HG03045 (cell line): ENCODE measurements around the gene CCT6B.
"Not testable (repeated sequence)": the region's sequence is repeated elsewhere in the genome, so short reads cannot be mapped to it uniquely, and the experiment has no call there.

Experiments used
- ATAC-seq: cut with Tn5 transposase; IDR thresholded peaks from one replicate; pipeline ENCODE4 v1.9.1; 2021; ENCODE audit warnings: mild to moderate bottlenecking, moderate library complexity; ENCODE audit not compliant: unreplicated experiment

The CCT6B gene

DNA sequence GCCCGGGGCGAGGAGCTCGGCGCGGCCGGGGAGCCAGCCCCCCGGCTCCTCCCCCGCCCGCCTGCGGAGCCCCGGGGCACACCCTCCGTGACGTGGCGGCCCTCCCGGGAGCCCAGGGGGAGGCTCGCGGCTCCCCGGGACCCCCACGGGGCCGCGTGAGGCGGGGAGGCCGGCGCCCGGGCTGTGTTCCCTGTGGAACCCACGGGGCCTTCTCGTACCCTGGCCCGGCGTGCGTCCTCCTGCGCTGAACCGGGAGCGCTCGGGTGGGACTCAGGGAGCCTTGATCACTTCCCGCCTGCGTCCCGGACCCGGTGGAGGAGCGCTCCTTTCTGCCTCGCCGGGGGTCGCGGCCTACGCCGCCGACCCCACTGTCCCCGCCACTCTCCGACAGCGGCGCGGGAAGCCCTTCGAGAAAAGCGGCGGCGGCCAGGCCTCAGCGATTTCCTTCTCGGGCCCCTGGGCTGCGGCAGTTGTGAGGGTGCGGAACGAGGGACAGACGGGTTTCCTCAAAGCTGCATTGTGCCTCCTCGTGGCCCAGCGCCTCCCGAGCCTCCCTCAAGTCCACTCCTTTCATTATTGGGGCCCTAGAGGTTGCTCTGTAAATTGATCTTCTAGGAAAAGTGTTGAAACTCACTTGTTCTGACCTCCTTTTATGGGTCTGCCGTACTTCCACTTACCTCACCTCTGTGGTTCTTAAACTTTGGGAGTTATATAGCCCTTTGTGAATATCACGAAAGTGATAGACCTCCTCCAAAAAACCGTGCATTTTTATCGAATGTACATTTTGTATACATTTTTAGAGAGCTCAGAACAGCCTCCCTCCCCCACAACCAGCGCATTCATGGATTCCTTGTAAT is 19.6 kb upstream of the CCT6B start:
- peak; percentile 82 for ATAC-seq

DNA sequence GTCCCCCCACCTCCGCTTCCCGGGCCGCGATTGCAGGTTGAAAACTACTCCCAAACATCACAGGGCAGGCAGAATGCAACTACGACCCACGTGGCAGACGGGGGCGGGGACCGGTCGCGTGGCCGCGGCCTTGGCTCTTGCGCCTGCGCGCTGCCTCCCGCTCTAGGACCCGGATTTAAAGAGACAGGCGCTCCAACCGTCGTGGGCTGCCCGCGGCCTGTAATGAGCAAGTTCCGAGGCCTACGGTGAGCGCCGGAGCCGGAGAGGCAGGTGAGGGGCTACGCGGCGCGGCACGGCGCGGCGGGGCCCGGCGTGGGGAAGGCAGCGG is 19.1 kb upstream of the CCT6B start, which contains the start of gene LIG3:
Gene LIG3 (plus strand): TSS at position 160 of the 328 bp plus-strand sequence. CDS start 2,494 bp downstream, outside the sequence.
- peak; percentile 88 for ATAC-seq

DNA sequence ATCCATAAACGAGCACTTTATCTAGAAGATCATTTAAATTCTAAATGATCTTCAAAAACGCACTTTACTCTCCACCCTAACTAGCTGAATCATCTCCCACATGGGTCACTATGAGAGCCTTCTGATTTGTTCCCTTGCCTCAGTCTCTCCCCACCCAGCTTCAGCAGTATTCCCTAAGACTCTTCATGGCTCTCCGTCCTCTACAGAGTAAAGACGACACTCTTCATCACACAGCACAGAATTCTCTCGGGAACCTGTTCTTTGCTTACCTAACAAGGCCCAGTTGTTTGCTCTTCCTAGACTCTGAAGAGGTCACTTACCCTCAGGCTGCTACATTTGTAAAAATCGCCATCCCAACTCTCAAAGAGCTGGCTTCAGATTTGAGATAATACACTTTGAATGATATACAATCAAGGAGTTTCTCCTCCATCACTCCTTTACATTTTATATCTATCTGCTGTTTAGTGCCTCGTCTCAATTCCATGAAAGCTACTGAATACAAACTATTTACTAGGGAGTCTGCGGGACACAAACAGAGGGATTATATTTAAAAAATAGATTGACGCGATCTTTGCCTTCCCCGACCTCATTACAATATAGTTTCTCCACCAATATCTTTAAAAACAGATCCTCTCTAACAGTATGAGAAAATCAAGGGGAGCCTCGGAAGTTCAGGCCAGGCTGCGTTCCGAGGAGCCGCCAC is 18.5 kb upstream of the CCT6B start:
- no peak for ATAC-seq

DNA sequence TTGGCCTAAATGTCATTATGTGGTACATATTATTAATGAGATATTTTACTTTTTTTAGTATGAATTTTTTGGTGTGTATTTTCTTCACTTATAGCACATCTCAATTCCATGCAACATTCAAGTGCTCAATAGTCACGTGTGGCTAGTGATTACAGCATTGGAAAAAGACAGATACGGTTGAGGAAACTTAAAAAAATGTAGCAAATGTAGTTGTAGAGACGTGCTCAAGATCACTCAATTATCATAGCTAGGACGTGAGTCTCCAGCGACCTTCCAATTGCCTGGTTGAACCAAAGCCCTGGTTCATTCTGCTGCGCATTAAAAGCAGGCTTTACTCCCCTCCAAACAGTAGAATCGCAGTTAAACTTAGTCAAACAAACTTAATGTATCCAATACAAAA is 17.9 kb upstream of the CCT6B start:
- no peak for ATAC-seq

DNA sequence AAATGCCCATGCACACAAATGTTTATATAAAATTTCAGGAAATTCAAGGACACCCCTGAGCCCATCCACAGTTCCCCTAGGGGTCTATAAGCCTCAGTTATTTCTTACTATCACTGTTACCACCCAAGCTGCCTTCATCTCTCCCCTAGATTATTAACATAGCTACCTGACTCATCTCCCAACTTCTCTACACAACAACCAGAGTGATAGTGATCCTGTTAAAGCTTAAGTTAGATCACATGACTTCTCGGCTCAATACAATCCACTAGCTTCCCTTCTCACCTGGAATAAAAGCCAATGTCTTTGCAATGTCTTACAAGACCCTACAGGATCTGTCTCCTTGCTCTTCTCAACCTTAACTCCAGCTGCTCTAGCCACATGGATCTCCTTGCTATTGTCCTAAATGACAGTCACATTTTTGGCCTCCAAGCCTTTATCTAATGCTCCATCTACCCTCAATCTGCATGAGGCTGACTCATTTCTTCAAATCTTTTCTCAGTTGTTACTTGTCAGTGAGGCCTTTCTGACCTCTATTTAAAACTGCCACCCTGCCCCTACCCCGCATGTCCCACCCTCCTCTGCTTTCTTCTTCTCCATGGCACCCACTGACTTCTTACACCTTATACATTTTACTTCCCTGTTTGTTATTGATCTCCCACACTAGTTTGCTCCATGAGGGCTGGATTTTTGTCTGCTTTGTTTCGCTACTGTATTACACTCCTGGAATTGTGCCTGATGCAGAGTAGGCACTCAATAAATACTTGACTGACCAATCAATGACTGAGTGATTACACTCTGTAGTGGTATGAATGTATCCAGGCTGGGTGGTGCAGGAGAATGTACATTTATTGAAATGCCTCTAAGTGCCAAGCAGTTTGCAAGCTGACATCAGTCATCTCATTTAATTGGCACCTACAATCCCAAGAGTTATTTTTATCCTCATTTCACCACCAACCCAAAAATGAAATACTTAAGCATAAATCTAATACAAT is 13.8 kb upstream of the CCT6B start:
- ATAC-seq = no peak

DNA sequence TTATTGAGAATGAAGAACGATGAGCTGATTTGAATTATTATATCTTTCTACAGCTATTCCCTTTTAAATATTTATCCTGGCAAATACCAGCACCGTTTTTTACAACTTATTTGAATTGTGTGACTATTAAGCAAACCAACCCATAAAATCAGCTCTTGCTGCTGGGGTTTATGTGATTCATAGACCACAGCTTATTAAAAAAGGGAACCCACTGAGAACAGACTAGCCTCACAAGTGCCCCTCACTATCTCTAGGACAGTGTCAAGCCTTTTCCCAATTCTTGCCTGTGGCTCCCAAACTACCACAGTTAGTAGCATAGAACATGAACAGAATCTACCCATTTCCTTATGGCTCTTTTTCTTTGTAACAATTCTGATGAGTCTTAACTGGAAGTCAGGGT is 12.9 kb upstream of the CCT6B start:
- ATAC-seq = no peak

DNA sequence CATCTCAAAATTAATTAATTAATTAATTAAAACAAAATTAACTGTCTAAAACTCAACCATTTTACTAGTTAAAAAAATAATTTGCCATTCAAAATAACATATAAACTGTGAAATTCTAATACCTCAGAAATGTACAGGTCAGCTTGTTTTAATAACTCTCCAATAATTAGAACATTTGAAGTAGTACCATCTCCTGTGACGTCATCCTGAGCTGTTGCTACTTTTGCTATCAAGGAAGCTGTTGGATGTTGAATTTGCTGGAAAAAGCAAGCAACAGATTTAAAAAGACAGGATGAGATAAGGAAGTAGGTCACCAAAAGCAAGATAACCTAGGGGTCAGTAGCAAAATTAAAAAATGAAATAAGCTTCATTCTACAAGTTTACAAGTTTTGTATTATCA is 2.8 kb downstream of the CCT6B start:
- no peak for ATAC-seq

DNA sequence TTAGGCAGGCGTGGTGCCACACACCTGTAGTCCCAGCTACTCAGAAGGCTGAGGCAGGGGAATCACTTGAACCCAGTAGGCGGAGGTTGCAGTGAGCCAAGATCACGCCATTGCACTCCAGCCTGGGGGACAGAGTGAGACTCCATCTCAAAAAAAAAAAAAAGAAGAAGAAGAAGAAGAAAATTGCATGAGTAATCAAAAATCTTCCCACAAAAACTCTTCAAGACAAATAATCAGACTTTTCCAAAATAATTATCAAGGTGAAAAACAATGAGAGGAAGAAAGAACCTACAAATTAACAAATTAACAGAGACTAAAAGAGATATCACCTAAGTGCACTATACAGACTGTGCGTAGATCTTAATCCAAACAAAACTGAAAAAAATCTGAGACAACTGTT is 10.5 kb downstream of the CCT6B start:
- not testable (repeated sequence) for ATAC-seq

DNA sequence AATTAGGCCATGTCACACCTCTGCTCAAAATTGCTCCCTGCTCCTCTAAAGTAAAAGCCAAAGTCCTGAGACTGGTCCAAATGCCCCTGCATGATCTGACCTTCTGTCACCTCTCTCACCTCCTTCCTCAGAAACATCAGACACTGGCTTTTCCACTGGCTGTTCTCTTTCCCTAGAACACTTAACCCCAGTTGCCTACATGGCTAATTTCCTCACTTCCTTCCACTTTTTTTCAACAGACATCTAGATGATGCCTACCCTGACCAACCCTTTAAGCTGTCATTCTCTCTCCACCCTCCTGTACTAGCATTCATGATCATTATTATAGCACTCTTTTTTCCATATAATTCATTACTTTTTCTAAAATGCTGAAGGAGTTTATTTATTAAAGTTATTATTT is 31.0 kb downstream of the CCT6B start:
- ATAC-seq = no peak

DNA sequence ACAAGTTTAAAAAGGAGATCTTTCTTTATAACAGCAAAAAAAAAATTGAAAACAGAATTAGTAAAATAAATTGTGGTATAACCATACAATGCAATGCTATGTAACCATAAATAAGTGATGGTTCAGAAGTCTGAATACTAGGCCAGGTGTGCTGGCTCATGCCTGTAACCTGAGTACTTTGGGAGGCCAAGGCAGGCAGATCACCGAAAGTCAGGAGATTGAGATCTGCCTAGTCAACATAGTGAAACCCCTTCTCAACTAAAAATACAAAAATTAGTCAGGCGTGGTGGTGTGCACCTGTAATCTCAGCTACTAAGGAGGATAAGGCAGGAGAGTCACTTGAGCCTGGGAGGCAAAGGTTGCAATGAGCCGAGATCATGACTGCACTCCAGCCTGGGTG is 34.6 kb downstream of the CCT6B start:
- ATAC-seq = no peak

DNA sequence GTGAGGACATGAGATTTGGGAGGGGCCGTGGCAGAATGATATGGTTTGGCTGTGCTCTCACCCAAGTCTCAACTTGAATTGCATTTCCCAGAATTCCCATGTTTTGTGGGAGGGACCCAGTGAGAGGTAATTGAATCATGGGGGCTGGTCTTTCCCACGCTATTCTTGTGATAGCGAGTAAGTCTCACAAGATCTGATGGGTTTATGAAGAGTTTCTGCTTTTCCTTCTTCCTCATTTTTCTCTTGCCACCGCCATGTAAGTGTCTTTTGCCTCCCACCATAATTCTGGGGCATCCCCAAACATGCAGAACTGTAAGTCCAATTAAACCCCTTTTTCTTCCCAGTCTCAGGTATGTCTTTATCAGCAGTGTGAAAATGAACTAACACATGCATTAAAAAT is 40.6 kb downstream of the CCT6B start:
- no peak for ATAC-seq

DNA sequence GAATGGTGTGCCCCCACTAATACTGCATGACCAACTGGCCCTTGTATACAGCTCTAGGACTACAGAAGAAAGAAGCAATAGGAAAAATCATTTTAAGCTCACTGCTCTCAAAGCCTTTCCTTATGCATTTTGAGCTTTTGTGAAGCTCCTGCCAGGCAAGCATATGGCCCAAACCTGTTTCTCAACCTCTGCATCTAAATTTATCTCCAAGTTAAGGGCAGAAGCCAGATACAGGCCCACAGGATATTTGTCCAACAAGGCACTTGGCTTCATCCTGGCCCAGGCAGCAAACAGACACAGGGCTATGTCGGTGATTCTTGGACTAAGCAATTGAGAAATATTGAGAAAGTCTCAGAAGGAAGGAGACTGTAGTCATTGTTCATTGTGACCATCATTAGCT is 43.9 kb downstream of the CCT6B start:
- no peak for ATAC-seq

DNA sequence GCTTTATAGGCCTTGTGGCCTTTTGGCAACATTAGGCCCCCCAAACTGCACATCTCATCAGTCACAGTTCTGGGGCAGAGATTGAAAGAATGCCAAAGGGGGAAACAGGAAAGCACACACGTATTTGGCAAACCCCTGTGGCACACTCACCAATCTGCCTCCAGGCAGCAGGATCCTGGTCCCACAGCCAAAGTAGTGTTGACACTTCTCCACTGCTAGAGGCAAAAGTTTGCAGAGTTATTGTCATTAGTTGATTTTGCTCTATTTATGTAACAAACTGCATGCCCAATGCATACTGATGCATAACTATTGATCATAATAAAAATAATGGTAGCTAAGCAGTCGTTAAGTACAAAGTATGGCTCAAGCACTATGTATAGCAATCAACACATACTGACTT is 45.1 kb downstream of the CCT6B start:
- no peak for ATAC-seq

DNA sequence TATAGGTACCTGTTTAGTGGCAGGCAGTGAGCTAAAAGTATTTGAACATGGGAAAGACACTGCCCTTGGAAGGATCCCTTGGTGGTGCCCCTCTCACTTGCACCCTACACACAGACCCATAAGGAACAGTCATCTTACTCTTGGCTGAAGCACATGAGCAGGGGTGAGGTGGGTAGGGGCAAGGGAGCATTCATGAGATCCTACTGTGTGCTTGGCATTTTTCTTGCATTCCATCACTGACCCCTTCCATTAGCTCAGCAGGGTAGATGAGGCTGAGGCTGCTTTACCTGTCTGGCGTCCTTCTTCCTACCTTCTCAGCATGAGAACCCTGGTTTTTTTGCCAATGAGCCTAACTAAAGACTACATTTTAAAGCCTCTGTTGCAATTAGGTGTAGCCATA is 48.3 kb downstream of the CCT6B start:
- no peak for ATAC-seq

DNA sequence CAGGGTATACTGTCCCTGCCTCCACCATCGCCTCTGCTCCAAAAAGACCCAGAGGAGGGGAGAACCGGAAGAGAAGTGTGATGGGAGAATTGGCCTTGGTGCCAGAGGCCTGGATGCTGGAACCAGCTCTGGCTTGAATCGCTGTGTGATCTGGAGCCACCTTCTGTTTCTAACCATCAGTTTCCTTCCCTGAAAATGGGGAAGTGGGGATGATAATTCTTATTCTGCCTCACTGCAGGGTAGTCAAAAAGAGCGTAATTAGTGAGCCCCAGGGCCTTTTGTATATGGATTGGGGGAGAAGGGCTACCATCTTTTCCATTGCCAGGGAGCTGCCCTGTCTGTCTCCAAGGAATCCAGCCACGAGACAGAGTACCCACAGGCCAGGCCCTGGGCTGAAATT is 52.2 kb downstream of the CCT6B start:
- ATAC-seq = no peak

DNA sequence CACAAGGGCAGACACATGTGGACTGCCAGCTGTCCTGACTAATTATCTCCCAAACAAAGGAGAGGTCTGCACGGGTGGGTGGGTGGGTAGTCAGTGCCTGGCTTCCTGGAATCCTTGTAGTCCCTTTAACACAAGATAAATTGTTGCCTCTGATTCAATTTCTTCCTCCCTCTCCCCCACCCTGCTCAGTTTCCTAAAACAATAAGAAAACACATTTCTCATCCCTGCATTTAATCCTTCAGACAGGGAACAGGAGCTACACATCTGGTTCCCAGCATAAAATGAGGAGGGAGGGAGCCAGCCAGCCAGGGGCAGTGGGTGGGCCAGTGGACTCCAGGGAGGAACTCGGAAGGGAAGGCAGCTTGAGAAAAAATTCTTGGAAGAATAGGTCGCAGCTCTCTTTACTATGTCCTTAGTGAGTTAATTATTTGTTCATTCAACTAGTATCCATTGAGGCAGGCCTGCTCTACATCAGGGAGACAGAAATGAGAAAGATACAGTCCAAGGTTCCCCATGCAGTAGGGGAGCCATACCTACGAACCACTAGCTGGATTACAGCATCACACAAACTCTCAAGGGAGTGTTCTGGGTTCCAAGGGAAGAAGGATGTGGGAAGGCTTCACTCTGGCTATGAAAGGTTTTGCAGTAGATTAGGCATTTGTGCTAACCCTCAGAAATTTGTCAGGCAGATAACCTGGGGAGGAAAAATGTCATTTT is 58.3 kb downstream of the CCT6B start:
- ATAC-seq = no peak

DNA sequence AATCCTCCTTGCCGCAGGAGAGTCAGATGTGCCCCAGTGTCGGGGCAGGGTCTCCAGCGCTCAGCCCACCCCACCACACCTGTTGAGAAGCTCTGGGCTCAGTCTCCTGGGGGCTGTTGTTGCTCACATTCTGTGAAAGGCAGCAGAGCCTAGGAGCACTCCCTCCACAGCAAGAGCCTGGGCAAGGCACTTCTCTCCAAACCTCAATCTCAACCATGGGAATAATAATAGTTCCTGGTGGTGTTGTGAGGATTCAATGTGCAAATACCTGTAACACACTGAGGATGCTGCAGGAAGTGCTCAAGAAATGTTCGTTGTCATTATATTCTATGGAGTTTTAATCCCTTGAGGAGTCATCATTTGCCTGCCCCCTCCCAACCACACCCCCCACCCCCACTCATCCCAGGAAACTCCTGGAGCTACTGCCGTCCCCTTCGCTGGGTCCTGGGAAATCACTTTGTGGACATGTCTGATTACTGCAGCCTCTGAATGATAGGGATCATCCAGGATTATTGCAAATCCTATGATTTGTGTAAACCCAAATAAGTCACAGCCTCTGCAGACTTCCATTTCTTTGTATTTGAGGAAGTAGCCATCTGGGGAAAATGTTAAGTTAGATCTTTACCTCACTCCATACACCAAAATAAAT is 61.5 kb downstream of the CCT6B start:
- ATAC-seq = no peak

DNA sequence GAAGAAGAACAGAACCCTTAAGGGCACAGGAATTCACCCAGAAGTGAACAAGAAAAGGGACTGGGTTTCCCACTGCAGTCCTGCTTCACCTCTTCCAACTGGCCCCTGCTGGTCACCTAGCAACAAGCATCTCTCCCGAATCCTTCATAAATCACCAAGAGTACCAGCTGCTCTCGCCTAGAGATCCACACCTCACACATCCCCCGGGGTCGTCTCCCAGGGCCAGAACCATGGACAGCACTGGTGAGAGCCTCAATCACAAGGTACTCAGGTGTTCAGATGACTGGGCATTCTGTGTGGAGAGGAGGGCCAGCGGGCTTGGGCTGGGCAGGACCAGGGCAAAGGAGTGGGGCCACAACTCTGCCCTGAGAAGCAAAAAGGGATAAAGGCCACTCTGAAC is 65.9 kb downstream of the CCT6B start:
- ATAC-seq = no peak

DNA sequence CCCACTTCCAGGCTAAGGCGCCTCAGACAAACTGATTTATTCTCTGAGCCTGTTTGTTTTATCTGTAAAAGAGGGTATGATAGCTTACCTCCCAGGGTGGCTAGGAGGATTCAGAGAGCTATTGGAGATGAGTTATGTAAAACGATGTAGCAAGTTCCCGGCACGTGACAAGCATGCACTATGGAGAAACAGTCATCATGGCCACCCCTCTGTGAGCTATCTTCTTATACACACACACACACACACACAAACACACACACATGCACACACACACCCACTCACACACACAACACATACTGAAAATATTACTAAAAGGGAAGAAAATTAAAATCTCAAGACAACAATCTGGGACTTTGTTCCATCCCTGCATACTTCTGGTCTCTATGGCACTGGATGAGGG is 66.3 kb downstream of the CCT6B start:
- no peak for ATAC-seq
